GM12874 (cell line): ENCODE results near the gene ADORA2B.

ENCODE experiments used
- CTCF ChIP-seq: IDR thresholded peaks from 2 replicates; pipeline ENCODE4 v1.5.1; 2011; ENCODE audit warnings: low read depth, mild to moderate bottlenecking, control low read depth, low read length, moderate library complexity; ENCODE audit not compliant: insufficient read depth

The ADORA2B gene

DNA sequence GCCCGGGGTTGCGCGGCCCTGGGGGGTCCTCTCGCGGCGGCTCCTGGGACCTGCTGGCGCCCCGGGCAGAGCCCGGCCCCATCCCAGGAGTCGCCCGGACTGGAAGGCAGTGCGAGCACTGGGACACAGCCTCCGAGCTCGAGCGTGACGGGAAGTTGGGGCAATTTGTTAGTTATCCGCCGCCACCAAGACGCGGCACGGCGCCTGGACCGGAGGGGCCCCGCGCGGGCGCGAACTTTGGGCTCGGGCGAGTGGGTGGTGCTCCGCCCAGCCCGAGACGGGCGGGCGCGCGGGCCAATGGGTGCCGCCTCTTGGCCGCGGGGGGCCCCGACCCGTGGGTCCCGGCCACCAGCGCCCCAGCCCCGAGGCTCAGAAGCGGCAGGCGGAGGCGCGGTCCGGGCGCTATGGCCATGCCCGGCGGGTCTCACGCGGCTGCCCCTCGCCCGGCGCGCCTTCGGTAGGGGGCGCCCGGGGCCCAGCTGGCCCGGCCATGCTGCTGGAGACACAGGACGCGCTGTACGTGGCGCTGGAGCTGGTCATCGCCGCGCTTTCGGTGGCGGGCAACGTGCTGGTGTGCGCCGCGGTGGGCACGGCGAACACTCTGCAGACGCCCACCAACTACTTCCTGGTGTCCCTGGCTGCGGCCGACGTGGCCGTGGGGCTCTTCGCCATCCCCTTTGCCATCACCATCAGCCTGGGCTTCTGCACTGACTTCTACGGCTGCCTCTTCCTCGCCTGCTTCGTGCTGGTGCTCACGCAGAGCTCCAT, at the start of gene ADORA2B:
Gene ADORA2B (plus strand): TSS at position 372 of the 768 bp plus-strand sequence. CDS start 119 bp downstream, at position 491.
- TF ChIP-seq CTCF: peak; percentile 70

GRCh38 chr17:15896277-15896676, 48.7 kb upstream of the ADORA2B start:
- TF ChIP-seq CTCF: no peak

GRCh38 chr17:15896834-15897233, 48.1 kb upstream of the ADORA2B start:
- no peak for TF ChIP-seq CTCF

- no peak for TF ChIP-seq CTCF
Observed at GRCh38 chr17:15900871-15901270, 44.1 kb upstream of the ADORA2B start.

DNA sequence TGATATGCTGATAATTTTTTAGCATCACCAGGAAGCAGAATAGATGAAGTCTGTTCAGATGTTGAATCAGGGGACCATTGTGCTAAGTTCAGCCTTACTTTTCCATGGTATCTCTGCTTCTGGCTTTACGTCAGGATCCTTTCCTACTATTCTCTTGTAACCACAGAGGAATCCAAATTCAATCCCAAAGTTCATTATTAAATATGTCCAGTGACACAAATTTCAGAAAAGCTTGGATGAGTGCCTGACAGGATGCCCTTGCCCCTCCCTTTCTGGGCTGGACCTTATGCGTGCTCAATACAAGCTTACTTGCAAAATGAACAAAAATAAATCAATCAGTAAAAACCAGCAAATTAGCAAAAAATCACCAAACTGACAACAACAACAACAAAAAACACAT, 37.6 kb upstream of the ADORA2B start:
- no peak for TF ChIP-seq CTCF

GRCh38 chr17:15908378-15908777, 36.6 kb upstream of the ADORA2B start:
- no peak for TF ChIP-seq CTCF

DNA sequence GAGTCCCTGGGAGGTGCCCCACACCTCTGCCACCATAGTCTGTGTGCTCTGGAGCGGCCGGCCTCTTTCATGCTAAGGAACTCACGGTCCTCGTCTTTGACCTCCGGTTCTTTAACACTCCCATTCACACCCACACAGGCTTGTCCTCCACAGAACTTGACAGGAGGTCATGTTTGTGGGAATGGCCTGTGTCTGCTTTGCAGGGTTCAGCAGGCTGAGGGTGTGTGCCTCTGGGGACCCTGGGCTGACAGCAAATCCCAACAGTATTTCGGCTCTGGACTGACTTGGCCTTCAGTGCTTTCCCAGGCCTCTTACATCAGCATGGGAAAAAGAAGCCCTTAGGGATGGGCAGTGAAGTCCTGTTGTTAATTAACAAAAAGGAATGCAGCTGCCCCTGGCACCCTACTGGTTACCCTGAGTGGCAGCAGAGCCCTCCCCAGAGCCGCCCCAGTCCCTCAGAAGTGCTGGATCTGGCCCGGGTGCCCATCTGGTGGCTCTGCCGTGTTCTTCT, 35.4 kb upstream of the ADORA2B start:
- no peak for TF ChIP-seq CTCF
